GM12874 (cell line): ENCODE measurements around the gene AP1M2.

Experiments
- CTCF ChIP-seq: IDR thresholded peaks from 2 replicates; pipeline ENCODE4 v1.5.1; 2011; ENCODE audit warnings: low read depth, mild to moderate bottlenecking, control low read depth, low read length, moderate library complexity; ENCODE audit not compliant: insufficient read depth

The AP1M2 gene

GRCh38 chr19:10611907-10612306 lies 24.8 kb upstream of the AP1M2 start:
- no peak for TF ChIP-seq CTCF

GRCh38 chr19:10604460-10604980 lies 17.4 kb upstream of the AP1M2 start:
- no peak for TF ChIP-seq CTCF

DNA sequence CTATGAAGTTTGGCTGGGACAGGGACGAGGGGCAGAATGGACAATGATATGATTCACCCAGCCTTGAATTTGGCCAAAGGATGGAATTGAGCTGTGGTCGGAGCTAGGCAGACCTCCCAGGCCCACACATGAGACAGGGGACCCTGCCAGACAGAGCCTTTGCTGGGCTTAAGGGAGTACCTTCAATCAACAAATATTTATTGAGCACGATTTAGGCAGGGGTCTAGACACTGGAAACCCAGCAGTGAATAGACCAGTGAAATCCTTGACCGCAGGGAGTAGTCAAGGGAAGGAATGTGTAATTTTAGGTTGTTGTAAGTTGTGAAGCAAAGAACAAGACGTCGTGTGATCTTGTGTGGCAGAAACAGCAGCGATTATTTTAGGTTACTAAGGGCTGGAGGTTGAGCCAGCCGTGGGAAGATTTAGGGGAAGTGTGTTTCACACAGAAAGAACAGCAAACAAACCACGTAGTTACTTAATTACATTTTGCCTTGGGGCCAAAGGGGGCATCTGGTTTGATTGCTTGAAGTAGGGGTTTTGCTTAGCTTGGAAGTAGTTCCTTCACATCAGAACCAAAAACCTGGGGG lies 16.9 kb upstream of the AP1M2 start:
- TF ChIP-seq CTCF, result no peak

GRCh38 chr19:10603084-10603872 lies 16.2 kb upstream of the AP1M2 start:
- no peak for TF ChIP-seq CTCF

GRCh38 chr19:10602330-10603083 lies 15.4 kb upstream of the AP1M2 start:
- no peak for TF ChIP-seq CTCF

DNA sequence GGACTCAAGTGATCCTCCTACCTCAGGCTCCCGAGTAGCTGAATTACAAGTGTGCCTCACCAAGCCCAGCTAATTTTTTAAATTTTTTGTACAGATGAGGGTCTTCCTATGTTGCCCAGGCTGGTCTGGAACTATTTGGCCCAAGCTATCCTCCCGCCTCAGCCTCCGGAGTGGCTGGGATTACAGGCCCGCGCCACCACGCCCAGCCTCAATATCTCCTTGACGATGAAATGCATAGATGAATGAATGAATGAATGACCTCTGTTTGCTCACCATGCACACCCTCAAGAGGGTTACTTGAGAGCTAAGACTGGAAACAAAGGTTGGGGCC lies 14.9 kb upstream of the AP1M2 start:
- no peak for TF ChIP-seq CTCF

GRCh38 chr19:10600149-10600548 lies 13.0 kb upstream of the AP1M2 start:
- no peak for TF ChIP-seq CTCF
